ENCODE data around the gene ABCB8. TPM values are rescaled to one million over a fixed set of nuclear protein-coding genes. Genes with fewer than 3 reads are reported as not detected.
"Not testable (repeated sequence)": the region's sequence is repeated elsewhere in the genome, so short reads cannot be mapped to it uniquely, and the experiment has no call there.

The ABCB8 gene
- total and polyA plus RNA-seq, 9 of the 15 experiments (the other 6 are each of a cell fraction or from before 2014, with no cell fraction given): 7.6 to 106 (median 36.3) TPM

GRCh38 chr7:151027728-151028130 lies 521 bp upstream of the ABCB8 start:
- Histone ChIP-seq H3K4me2 (ENCODE audit: insufficient read depth, low read length) (peak overlapping the region; percentile 81), H3K27ac (ENCODE audit: extremely low read depth, low read depth, low read length) (peak overlapping the region; percentile 73), H3K9ac (ENCODE audit: insufficient read depth in 1 of 2, low read depth in 2 of 2, low read length in 2 of 2) (peak overlapping the region; percentile 6 to 51; a peak in 3 of 4 replicates), H3K79me2 (ENCODE audit: control insufficient read depth, insufficient read depth, low read length) (peaks cover 28% of the 10 kb centered on the region), H2AFZ (ENCODE audit: low read depth, low read length) (peak overlapping the region; percentile 47), H3K4me3 (peak overlapping the region; percentile 58), H3K36me3 (ENCODE audit: control insufficient read depth, insufficient read depth, low read length) (peaks cover 24% of the 10 kb centered on the region; the same call in 2 of the 3 replicates), H3K4me1 (replicated peaks in 1 of 2; ENCODE audit: control insufficient read depth in 2 of 2, insufficient read depth in 2 of 2, low read length in 2 of 2) (peaks cover 35 to 56% of the 10 kb centered on the region in 2 experiments)
- TSS peak; percentile 73 for BruUV-seq (replicated peaks)
- WGBS (ENCODE audit: insufficient coverage, low coverage, missing lambda C conversion rate): under 1% methylated on average over 16 of the region's 16 CpGs
- DNase-seq (ENCODE audit: extremely low read depth in 1 of 4, low spot score in 3 of 4); H3K9me1 ChIP-seq (ENCODE audit: control insufficient read depth, insufficient read depth, low read length); ATAC-seq; in situ Hi-C loops (cut with MboI); H3K27me3 ChIP-seq (ENCODE audit: control insufficient read depth in 2 of 2, insufficient read depth in 2 of 2, low read length in 2 of 2); FAIRE-seq; H4K20me1 ChIP-seq (replicated peaks; ENCODE audit: control insufficient read depth, insufficient read depth, low read length); H3K9me3 ChIP-seq (replicated peaks; ENCODE audit: control insufficient read depth, insufficient read depth, low read depth, low read length); TF ChIP-seq NR2C2 (tag; IDR thresholded peaks at IDR 0.05): not testable (repeated sequence)
- intact Hi-C loops (cut with micrococcal nuclease): loop anchor here (1.0 to 2.0 kb wide), 8 partner anchors 9 to 199 kb away; partner anchors contain the start of genes ABCF2 and TMUB1
- ChIA-PET CTCF (ENCODE audit: low intra/inter-chr PET ratio) (interaction anchor here (0.6 to 2.4 kb wide), 6 partner anchors 29 to 129 kb away, joined by 3 to 33 read pairs (median 6); partner anchors contain the start of genes CDK5 and SLC4A2), POLR2A (interaction anchor here (0.6 to 14.3 kb wide), 14 partner anchors 9 to 224 kb away, joined by 3 to 146 read pairs (median 4); partner anchors contain the start of genes AGAP3 and FASTK)
- TF ChIP-seq NR2C2 (CRISPR knock-in tag; IDR thresholded peaks at IDR 0.05) (0 out of 2 replicates have a peak, but pooled peaks have one; percentile 10), USF2 (CRISPR knock-in tag; IDR thresholded peaks at IDR 0.05) (peak; percentile 81), MIER1 (IDR thresholded peaks at IDR 0.05; ENCODE audit: low read depth) (peak; percentile 81; the same call in 1 of the 2 replicates), CBFA2T3 (IDR thresholded peaks at IDR 0.05) (peak; percentile 4; the same call in 1 of the 2 replicates), SMAD4 (CRISPR knock-in tag; conservative IDR thresholded peaks at IDR 0.05) (peak; percentile 3; the same call in 1 of the 2 replicates), MXI1 (IDR thresholded peaks at IDR 0.05; ENCODE audit: low read depth, low read length) (peak; percentile 55; the same call in 1 of the 2 replicates), ZNF583 (CRISPR knock-in tag; IDR thresholded peaks at IDR 0.05) (peak; percentile 63; the same call in 1 of the 2 replicates), RAD51 (IDR thresholded peaks at IDR 0.05; ENCODE audit: borderline replicate concordance, low read depth) (peak; percentile 72), NBN (IDR thresholded peaks at IDR 0.05; ENCODE audit: low read depth) (peak; percentile 15; the same call in 1 of the 2 replicates), KLF13 (tag; IDR thresholded peaks at IDR 0.05; ENCODE audit: borderline replicate concordance, low read depth) (peak; percentile 39; the same call in 1 of the 2 replicates), ARNT (IDR thresholded peaks at IDR 0.05) (peak; percentile 18 to 62; a peak in 1 of 4 replicates), TEAD1 (CRISPR knock-in tag; IDR thresholded peaks at IDR 0.05) (0 out of 4 replicates have a peak, but pooled peaks of 1 of the 2 experiments have one; percentile 43)

All from K562 (cell line).